Superior temporal gyrus (tissue), 1 donor: ENCODE measurements around the gene CFAP61.

Experiments
- DNase-seq: peaks from one replicate; pipeline ENCODE4 v3.0.0-alpha.2; 2016; ENCODE audit errors: extremely low spot score

The CFAP61 gene

GRCh38 chr20:20395903-20396568 lies 343.7 kb downstream of the CFAP61 start:
- DNase-seq = no peak

GRCh38 chr20:20396794-20397193 lies 344.5 kb downstream of the CFAP61 start:
- DNase-seq = no peak

GRCh38 chr20:20398123-20398522 lies 345.8 kb downstream of the CFAP61 start:
- DNase-seq = no peak

- DNase-seq = no peak
Observed at GRCh38 chr20:20399531-20400500, 347.5 kb downstream of the CFAP61 start.

- DNase-seq = no peak
Observed at GRCh38 chr20:20401991-20402390, 349.7 kb downstream of the CFAP61 start.

- no peak for DNase-seq
Observed at GRCh38 chr20:20404633-20405032, 352.3 kb downstream of the CFAP61 start.

- DNase-seq = no peak
Observed at GRCh38 chr20:20405623-20406022, 353.3 kb downstream of the CFAP61 start.

GRCh38 chr20:20406306-20406705 lies 354.0 kb downstream of the CFAP61 start:
- DNase-seq = no peak

GRCh38 chr20:20407891-20408805 lies 355.8 kb downstream of the CFAP61 start:
- DNase-seq = peak; percentile 83

GRCh38 chr20:20409331-20409730 lies 357.0 kb downstream of the CFAP61 start:
- no peak for DNase-seq
